SW480 (cell line): ENCODE results near the gene IL21R.
"Not testable (repeated sequence)": the region's sequence is repeated elsewhere in the genome, so short reads cannot be mapped to it uniquely, and the experiment has no call there.

ENCODE experiments used
- DNase-seq: peaks from one replicate; pipeline ENCODE4 v3.0.0-alpha.2; 2016; ENCODE audit warnings: low spot score

IL21R gene

DNA sequence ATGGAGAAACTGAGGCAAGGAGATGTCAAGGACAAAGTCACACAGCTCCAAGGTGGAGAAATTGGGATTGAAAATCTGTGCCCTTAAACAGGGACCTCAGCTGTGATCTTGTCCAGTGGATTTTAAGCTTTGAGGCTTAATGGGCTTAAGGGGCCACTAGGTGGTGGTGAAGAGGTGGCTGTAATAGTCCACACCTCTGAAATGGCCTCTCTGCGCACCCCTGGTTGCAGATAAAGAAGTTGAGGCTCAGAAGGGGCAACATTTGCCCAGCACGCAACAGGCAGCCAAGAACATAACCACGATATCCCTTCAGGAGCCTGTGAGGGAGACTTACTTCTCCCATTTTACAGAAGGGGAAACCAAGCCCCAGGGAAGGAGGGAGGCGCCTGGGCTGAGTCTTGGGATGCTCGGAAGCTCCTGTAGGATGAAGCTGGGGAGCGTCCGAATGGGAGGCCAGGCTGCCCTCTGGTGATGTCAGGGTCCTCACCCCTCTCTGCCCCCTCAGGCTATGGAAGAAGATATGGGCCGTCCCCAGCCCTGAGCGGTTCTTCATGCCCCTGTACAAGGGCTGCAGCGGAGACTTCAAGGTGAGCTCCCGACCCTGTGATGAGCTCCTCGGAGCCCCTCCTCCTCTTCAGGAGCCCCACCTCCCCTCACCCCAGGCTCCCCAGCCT is 43.7 kb downstream of the IL21R start:
- DNase-seq: no peak

DNA sequence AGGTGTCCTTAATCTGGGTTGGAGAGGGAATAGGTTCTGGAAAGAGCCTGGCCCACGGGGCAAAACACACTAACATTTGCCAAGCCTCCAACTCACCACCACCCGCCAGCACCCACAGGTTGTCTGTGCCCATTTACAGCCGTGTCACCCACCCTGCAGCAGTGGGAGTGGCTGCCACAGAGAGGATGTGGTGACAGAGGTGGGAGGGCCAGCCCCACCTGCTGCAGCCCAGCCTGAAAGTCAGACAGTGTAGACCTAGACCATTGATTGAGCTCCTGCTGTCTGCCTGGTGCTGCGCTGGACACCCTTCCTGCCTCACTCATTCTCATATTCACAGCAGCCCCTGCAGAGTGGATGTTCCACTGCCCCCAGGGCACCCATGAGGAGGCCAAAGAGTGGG is 44.7 kb downstream of the IL21R start:
- peak; percentile 25 for DNase-seq

DNA sequence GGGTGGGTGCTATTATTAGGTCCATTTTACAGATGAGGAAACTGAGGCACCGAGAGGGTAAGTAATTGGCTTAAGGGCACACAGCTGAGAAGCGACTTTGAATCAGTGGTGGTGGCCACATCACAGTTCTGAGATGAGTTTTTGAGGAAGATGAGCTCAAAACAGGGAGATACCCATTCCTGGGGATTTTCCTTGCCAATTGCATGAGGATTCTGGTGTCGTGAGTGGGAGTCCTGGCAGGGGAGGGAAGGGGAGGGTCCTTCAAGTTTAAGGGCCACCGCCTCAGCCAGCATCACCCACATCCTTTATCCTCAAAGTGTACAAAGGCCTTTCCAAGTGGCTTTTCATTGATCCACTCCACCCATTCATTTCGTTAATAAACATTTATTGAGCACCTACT is 45.3 kb downstream of the IL21R start:
- DNase-seq: no peak

DNA sequence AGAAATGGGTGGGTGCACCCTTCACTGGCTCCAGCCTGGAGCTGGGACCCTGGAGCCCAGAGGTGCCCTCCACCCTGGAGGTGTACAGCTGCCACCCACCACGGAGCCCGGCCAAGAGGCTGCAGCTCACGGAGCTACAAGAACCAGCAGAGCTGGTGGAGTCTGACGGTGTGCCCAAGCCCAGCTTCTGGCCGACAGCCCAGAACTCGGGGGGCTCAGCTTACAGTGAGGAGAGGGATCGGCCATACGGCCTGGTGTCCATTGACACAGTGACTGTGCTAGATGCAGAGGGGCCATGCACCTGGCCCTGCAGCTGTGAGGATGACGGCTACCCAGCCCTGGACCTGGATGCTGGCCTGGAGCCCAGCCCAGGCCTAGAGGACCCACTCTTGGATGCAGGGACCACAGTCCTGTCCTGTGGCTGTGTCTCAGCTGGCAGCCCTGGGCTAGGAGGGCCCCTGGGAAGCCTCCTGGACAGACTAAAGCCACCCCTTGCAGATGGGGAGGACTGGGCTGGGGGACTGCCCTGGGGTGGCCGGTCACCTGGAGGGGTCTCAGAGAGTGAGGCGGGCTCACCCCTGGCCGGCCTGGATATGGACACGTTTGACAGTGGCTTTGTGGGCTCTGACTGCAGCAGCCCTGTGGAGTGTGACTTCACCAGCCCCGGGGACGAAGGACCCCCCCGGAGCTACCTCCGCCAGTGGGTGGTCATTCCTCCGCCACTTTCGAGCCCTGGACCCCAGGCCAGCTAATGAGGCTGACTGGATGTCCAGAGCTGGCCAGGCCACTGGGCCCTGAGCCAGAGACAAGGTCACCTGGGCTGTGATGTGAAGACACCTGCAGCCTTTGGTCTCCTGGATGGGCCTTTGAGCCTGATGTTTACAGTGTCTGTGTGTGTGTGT is 46.8 kb downstream of the IL21R start:
- no peak for DNase-seq

- DNase-seq: no peak
Observed at GRCh38 chr16:27449434-27450195, 47.6 kb downstream of the IL21R start.

- no peak for DNase-seq
Observed at GRCh38 chr16:27450196-27450549, 48.2 kb downstream of the IL21R start.

GRCh38 chr16:27452569-27453493 is 50.9 kb downstream of the IL21R start:
- no peak for DNase-seq

DNA sequence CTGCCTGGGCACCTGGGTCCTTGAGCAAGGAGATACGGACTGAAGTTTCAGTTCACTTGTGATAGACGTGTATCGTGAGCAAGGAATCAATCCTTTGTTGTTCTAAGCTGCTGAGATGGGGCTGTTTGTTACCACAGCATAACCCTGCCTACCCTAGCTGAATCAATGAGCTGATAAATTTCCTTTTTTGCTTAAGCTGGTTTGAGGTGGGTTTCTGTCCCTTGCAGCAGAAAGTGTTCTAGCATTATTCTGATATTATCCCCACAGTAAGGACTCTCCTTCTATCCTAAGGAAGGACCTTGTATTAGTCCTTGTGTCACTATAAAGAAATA is 51.5 kb downstream of the IL21R start:
- DNase-seq: no peak

DNA sequence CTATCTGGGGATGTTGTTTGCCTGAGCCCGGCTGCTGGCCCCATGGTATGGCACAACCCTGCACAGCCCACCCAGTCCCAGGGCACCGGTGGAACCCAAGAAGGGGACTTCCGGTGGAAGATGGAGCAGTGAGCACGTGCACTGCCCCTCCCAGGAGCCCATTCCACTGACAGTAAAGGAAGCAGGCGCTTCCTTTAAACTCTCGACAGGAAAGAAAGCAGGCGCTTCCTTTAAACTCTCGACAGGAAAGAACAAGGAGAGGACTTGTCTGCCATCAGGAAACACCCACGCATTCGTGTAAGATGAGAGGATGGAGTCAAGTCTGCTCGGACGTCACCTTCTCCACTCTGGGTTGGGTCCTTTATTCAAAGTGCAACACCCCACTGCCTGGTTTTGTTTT is 53.7 kb downstream of the IL21R start:
- DNase-seq: no peak

GRCh38 chr16:27457605-27457900 is 55.6 kb downstream of the IL21R start:
- not testable (repeated sequence) for DNase-seq

GRCh38 chr16:27458258-27458657 is 56.3 kb downstream of the IL21R start:
- no peak for DNase-seq

GRCh38 chr16:27458987-27459688 is 57.2 kb downstream of the IL21R start:
- no peak for DNase-seq

DNA sequence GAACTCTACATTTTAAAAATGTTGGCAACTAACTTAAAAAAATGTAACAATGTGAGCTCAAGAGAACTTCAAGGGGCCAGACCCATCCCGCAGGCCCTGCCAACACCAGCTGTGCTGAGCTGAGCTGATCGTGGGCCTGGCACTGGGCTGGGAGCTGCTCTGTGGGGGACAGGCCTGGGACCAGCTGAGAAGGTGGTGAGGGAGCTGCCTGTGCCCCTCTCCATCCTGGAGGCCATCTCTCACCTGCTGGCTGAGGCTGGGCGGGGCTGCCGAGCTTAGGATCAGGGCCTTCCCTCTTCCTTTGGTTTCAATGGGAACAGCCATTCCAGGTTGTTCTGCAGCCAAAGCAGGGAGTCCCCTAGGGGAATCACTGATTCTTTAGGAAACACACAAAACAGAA is 58.2 kb downstream of the IL21R start:
- no peak for DNase-seq

DNA sequence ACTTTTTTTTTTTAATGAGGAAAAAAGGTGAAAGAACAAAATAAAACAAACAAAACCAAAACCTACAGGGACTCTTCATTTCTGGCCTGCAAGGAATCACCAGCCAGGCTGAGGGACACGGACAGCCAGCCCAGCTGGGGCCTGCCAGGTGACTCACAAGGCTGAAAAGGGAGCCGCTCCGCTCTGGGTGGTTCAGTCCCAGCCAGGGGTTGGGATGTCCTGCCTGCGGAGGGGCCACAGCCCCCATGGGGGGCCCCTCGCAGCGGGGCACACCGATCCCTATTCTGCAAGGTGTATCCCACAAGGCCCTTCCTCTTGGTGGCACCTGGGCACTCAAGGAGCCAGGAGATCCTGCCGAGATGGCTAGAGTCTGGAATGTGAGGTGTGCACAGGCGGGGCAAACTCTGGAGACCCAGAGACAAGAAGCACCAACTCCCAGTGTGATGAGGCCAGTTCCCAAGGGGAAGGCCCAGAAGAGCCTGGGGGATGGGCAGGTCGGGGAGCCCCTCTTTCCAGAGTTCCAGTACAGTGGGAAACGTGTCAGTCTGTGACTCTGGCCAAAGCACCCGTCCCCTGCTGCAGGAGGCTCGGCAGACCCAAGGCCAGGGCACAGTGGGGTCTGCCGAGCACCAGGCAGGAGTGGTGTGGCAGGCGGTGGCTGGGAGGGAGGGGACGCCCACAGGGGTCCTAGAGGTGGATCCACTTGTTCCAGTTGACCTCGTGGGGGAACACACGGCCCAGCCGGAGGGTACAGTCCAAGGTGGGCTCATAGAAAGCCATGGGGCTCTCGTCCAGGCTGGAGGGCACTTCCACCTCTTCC is 58.9 kb downstream of the IL21R start:
- DNase-seq: no peak

GRCh38 chr16:27461483-27462171 is 59.7 kb downstream of the IL21R start:
- DNase-seq: no peak

DNA sequence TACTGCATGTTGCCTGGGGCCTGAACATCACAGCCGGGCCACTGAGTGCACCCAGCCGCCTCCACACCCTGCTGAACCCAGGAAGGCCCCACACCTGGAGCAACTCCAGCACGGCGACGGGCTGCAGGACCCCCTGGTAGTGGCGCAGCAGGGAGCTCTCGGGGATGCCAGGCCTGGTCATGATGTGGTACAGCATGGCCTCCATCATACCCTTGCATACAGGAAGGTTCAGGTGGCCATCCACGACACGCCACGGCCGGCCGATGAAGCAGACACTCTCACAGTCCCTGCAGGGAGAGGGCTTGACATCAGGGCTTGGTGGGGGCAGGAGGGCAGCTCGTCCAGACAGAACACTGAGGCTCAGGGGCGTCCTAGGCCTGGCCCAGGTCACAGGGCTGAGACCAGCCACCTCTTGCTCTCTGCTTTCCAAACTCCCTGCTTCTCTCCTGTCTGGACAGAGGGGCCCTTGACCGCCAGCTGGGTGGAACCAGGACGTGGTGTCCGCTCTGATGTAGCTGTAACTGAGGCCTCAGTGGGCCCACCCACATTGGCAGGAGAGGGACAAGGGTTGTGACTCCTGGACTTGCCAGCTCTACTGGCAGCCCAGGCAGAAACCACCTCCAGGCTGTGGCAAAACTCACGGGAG is 60.3 kb downstream of the IL21R start:
- DNase-seq: no peak

GRCh38 chr16:27462846-27463682 is 61.1 kb downstream of the IL21R start:
- DNase-seq: no peak
